Right hindlimb (tissue), 1 donor: ENCODE measurements around the gene NOTCH3.

Experiments used
- DNase-seq: peaks from one replicate; pipeline ENCODE4 v3.0.0-alpha.2; 2018

NOTCH3 gene

GRCh38 chr19:15200553-15201364 lies at the start of gene NOTCH3:
Gene NOTCH3, minus strand, starts transcription at chr19:15200995. Its CDS starts 90 bp downstream, at chr19:15200905.
- peak; percentile 58 for DNase-seq

- no peak for DNase-seq
Observed at GRCh38 chr19:15250640-15250993, 49.8 kb upstream of the NOTCH3 start.

DNA sequence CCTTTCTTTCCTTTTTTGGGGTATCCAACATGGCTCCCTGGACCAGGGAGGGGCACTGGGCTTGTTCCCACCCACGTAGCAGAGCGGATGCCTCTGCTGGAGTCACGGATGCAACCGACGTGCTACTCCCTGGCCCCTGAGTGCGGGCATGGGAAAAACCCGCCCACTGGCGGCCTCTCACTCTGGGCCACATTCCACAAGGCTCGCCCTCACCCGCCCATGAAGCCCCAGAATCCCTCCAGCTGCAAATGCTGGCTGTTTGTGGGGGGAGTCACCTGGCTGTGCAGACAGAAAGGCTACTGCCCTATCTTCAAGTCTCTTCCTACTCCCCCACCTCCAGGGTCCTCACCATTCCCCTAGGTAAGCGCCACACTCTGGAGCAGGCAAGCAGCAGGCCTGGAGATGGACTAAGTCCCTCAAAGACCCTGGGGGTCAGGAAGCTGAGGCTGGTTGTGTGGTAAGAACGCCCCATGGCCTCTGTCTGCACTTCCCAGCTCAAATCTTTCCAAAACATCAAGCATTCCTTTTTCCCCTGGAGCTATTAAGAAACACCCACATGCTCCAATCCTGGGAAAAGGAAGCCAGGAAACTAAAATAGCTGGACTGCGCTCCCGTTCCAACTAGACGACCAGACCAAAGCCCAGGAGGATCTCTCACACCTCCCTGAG lies 49.3 kb upstream of the NOTCH3 start:
- peak; percentile 91 for DNase-seq

DNA sequence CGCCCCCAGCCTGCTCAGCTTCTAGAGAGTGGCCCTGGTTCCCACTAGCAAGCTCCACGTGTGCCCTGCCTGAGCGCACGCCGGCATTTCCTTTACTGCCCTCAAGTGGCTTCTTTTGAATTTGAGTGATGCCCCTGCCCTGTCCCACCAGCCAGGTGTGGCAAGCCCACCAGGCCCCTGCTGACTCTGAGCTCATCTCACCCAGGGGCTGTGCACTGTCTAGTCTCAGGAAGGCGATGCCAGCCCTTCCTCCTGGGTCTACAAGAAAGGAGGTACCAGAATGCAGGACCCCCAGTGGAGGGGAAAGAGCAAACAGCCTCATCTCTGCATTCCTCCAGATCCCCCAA lies 48.7 kb upstream of the NOTCH3 start:
- no peak for DNase-seq

GRCh38 chr19:15248648-15249527 lies 48.1 kb upstream of the NOTCH3 start:
- peak; percentile 86 for DNase-seq

DNA sequence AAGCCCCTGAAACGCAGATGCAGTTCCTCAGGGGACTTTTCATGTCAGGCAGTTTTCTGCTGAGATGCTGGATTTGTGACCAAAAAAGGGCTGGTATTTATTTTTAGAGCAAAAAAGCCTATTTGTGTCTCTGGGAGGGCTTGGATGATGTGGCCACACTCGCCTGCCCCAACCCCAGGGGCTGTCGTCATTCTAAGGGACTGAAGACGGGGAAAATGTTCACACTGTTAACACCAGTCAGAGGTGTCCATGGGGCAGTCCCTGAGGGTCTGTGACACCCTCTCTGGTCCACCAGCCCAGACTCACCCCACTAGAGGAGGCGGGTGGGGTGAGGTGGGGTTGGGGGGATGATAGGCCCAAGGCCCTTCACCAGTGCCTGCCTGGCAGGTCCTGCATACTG lies 47.3 kb upstream of the NOTCH3 start:
- DNase-seq, result no peak

GRCh38 chr19:15247107-15248014 lies 46.6 kb upstream of the NOTCH3 start:
- no peak for DNase-seq

GRCh38 chr19:15246198-15246481 lies 45.3 kb upstream of the NOTCH3 start:
- DNase-seq, result no peak

- no peak for DNase-seq
Observed at GRCh38 chr19:15245370-15246197, 44.8 kb upstream of the NOTCH3 start.

GRCh38 chr19:15244808-15245207 lies 44.0 kb upstream of the NOTCH3 start:
- DNase-seq, result no peak

DNA sequence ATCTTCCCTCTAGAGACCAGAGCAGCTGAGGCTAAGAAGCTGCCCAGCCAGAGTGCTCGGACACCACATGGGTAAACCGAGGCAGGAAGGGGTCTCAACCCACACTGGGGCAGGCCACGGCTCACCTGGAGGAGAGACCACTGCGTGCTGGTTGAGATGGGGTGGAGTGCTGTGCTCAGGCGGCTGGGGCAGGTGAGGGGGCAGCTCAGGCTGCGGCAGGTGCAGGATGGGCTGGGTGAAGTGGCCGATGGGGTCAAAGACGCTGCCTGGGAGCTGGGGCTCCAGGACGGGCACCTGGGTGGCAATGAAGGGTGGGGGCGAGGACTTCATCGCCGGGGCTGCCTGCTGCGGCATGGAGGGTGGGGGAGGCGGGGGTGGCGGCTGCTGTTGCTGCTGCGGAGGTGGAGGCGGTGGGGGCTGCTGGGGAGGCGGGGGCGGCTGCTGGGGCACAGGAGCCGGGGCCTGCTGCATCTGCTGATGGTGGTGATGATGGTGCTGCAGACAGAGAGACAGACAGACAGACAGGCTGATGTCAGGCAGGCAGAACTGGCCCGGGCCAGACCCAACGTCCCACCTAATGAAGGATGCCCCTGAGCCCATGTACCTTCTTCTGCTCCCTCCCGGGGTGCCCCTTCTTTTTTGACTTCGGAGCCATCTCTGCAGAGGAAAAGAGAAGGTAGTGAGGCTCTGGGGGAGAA lies 43.5 kb upstream of the NOTCH3 start:
- DNase-seq, result no peak

DNA sequence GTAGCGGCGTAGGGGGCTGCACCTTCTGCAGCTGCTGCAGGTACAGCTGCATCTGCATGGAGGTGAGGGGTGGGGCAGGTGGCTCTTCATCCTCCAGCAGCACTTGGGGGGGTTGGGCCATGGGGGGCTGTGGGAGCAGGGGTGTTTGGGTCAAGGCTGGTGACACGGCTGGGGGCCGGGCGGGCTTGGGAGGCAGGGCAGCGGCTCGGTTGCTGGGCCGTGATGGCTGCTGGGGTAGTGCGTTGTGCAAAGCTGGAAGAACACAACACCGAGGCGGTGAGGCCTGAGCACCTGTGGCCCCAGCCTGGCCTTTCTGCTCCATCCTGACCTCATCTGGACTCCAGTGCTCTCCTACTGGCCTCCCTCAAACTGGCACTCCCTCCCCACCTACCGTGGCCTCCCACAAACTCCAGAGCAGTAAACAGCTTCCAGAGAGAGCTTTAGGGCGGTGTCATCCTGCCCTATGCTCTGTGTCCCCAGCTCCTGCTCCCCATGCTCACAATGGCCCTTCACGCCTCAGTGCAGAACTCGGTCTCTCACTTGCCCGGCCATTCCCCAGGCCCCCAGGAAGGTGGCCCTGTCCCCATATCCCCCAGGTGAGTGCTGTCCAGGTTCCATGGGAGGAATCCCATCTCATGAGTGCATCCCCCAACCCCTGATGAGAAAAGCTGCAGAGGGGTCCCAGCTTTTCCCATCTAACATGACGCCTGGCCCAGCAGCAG lies 42.6 kb upstream of the NOTCH3 start:
- DNase-seq, result no peak

- no peak for DNase-seq
Observed at GRCh38 chr19:15241259-15241910, 40.6 kb upstream of the NOTCH3 start.

- peak; percentile 73 for DNase-seq
Observed at GRCh38 chr19:15240515-15240914, 39.7 kb upstream of the NOTCH3 start.

GRCh38 chr19:15239337-15239949 lies 38.6 kb upstream of the NOTCH3 start:
- no peak for DNase-seq

GRCh38 chr19:15238639-15239155 lies 37.9 kb upstream of the NOTCH3 start:
- no peak for DNase-seq

GRCh38 chr19:15237759-15238638 lies 37.2 kb upstream of the NOTCH3 start:
- DNase-seq, result no peak

DNA sequence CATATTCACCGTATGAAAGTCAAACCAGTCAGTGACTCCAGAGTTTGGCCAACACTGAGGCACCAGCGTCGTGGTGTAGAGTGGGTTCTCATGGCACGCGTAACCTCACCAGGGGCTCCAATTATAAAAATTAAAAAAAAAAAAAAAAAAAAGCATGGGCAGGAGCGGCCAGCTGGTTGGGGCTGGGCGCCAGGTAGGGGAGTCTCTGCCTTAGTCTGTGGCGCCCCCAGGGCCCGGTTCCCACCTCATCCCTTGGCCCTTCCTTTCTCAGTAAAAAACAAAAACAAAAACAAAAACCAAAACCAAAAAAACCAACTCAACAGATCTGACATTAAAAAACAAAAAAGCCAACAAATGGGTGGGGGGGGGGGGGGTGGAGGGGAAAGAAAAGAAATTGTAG lies 36.1 kb upstream of the NOTCH3 start:
- DNase-seq, result no peak
